CD4-positive, alpha-beta T cell treated with Interleukin-15 for 1 hour (primary cell): ENCODE data around the gene PDPK1.
A peak's percentile ranks its signal among the peaks of the same experiment; 100 is the strongest.
"Not testable (repeated sequence)": the region's sequence is repeated elsewhere in the genome, so short reads cannot be mapped to it uniquely, and the experiment has no call there.

Experiments
- DNase-seq: peaks from one replicate; pipeline ENCODE4 v3.0.0-alpha.2; 2020

Gene PDPK1

GRCh38 chr16:2620870-2621269 lies 83.0 kb downstream of the PDPK1 start:
- DNase-seq, result not testable (repeated sequence)

- DNase-seq, result not testable (repeated sequence)
These were observed 83.6 kb downstream of the PDPK1 start for GRCh38 chr16:2621395-2621794.

DNA sequence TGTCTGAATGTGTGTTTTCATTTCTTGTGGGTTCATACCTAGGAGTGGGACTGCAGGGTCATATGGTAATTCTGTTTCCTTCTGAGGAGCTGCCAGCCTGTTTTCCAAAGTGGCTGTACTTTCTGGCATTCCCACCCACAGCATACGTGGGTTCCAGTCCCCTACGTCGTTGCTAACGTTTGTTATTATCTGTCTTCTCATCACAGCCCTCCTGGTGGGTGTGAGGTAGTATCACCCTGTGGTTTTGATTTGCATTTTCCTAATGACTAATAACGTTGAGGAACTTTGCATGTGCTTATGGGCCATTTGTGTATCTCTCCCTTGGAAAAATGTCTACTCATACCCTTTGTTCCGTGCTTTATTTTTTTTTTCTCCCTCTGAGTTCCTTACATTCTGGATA lies 89.3 kb downstream of the PDPK1 start:
- DNase-seq, result not testable (repeated sequence)

GRCh38 chr16:2631203-2631602 lies 93.4 kb downstream of the PDPK1 start:
- DNase-seq, result not testable (repeated sequence)

DNA sequence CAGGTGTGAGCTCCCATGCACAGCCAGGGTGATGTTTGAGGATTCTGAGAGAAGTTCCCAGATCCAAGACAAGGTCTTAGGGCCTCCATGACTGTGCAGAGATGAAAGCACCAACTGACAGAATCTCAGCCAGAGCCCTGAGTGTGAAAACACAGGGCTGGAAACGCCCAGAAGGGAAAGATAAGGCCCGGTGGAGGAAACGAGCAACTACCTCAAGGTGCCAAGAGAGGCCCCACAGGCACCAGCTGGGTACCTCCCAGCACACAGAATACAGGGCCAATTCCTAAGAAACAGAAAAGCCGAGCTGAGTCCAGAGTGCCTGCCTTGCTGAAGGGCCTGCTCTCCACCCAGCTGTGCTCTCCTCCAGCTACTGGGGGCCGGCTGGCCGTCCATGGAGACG lies 94.5 kb downstream of the PDPK1 start:
- not testable (repeated sequence) for DNase-seq

DNA sequence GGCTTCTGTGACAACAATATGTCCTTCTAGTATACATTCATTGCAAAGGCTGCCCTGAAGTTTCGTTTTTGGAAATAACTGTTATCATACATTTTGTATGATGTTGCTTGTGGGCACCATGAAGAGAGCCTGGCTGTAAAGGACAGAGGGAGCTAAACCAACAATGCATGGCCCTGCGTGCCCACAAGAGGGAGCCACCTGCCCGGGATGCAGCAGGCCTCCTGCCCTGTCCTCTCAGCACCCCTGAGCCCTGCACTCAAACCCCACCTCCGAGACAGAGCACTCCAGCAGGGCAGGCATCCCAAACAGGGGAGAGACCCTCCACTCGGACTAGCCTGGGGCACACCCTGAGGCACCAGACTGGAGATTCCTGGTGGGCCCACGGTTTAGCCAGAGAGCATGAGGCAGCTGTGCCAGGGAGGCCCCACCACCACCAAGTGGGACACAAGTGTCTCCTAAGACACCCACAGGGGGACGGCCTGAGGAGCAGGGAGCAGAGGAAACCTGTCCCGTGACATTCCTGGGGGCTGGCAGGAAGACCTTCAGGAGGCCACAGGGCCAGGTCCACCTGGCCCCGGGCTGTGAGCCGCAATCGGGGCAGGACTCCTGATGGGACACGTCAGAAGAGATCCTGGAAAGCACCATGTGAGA lies 101.4 kb downstream of the PDPK1 start:
- peak; percentile 45 for DNase-seq

- peak; percentile 30 for DNase-seq
These were observed 101.9 kb downstream of the PDPK1 start for GRCh38 chr16:2639722-2640072.

- not testable (repeated sequence) for DNase-seq
These were observed 104.7 kb downstream of the PDPK1 start for GRCh38 chr16:2642561-2642960.

- not testable (repeated sequence) for DNase-seq
These were observed 107.1 kb downstream of the PDPK1 start for GRCh38 chr16:2644754-2645453.

DNA sequence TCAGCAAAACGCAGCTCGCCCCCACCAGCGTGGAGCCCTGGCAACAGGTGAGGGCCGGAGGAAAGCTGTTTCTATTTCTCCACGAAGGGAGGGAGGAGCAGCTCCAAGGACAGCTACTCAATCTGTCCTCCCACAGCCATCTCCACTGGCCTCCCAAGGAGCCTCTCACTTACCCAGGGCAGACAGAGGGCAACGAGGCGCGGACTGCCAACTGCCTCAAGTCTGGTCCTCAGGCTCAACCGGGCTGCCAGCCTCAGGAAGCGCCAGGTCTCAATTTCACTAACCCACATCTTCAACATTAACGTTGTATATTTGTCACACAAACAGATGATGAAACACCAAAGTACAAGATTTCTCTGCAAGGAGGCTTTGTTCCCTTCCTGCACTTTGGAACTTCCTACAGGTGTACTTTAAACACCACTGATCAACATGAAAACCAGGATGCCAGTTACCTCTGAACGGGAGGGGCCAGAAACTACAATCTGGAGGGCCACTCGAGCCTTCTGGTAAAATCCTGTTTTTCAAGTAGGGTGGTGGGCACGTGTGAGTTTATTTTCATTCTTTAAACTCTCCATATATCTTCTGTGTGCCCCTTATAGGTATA lies 113.5 kb downstream of the PDPK1 start:
- not testable (repeated sequence) for DNase-seq
